GM12875 (cell line): Measurements from ENCODE around the gene ATP2B2.

Source experiments
- H3K4me3 ChIP-seq: one replicate; pipeline ENCODE4 v1.5.1; 2011; ENCODE audit warnings: low read depth, low read length, control low read depth
- CTCF ChIP-seq: IDR thresholded peaks from 2 replicates; pipeline ENCODE4 v1.5.1; 2011; ENCODE audit warnings: low read depth, mild to moderate bottlenecking, control low read depth, inconsistent platforms, low read length, moderate library complexity, borderline replicate concordance; ENCODE audit not compliant: insufficient read depth

ATP2B2 gene

GRCh38 chr3:10394491-10395025 is 110.8 kb downstream of the ATP2B2 start:
- TF ChIP-seq CTCF: no peak
- no peak overlapping the region for H3K4me3 ChIP-seq

- H3K4me3 ChIP-seq: no peak overlapping the region
- TF ChIP-seq CTCF: no peak
Observed at GRCh38 chr3:10393514-10393913, 111.9 kb downstream of the ATP2B2 start.

GRCh38 chr3:10392906-10393461 is 112.4 kb downstream of the ATP2B2 start:
- TF ChIP-seq CTCF: no peak
- H3K4me3 ChIP-seq: no peak overlapping the region

GRCh38 chr3:10392244-10392643 is 113.1 kb downstream of the ATP2B2 start:
- no peak for TF ChIP-seq CTCF
- H3K4me3 ChIP-seq: no peak overlapping the region

GRCh38 chr3:10391391-10391790 is 114.0 kb downstream of the ATP2B2 start:
- TF ChIP-seq CTCF: no peak
- no peak overlapping the region for H3K4me3 ChIP-seq

- no peak for TF ChIP-seq CTCF
- H3K4me3 ChIP-seq: no peak overlapping the region
Observed at GRCh38 chr3:10390641-10391373, 114.6 kb downstream of the ATP2B2 start.

- no peak for TF ChIP-seq CTCF
- H3K4me3 ChIP-seq: no peak overlapping the region
Observed at GRCh38 chr3:10389995-10390394, 115.4 kb downstream of the ATP2B2 start.
